Suprapubic skin (tissue), 4 donors: ENCODE data around the gene DRC7. TPM values are rescaled to one million over a fixed set of nuclear protein-coding genes. Genes with fewer than 3 reads are reported as not detected.
"Not testable (repeated sequence)": the region's sequence is repeated elsewhere in the genome, so short reads cannot be mapped to it uniquely, and the experiment has no call there.

Experiments
- DNase-seq, 2 donors: peaks; one replicate each; pipeline ENCODE4 v3.0.0-alpha.2; 2019; ENCODE audit warnings: low spot score in 2 of 2
- H3K27ac ChIP-seq: fragments of 200-600 bp; sonication (generic); one replicate; pipeline ENCODE4 v1.5.1; 2019
- H3K27me3 ChIP-seq: fragments of 200-600 bp; sonication (generic); one replicate; pipeline ENCODE4 v1.5.1; 2019
- H3K36me3 ChIP-seq: fragments of 200-600 bp; sonication (generic); one replicate; pipeline ENCODE4 v1.5.1; 2019
- H3K4me1 ChIP-seq: fragments of 200-600 bp; sonication (generic); one replicate; pipeline ENCODE4 v1.5.1; 2019
- H3K4me3 ChIP-seq: fragments of 200-600 bp; sonication (generic); one replicate; pipeline ENCODE4 v1.5.1; 2019; ENCODE audit warnings: mild to moderate bottlenecking
- H3K9me3 ChIP-seq: fragments of 200-600 bp; sonication (generic); one replicate; pipeline ENCODE4 v1.5.1; 2019
- CTCF ChIP-seq, 2 donors: fragments of 200-600 bp in 1 of 2; fragments of 450-650 bp in 1 of 2; sonication (generic) in 1 of 2; IDR thresholded peaks; one replicate each; pipeline ENCODE4 v1.5.1; 2016 to 2019; ENCODE audit warnings: antibody characterized with exemption in 2 of 2, mild to moderate bottlenecking in 1 of 2, moderate library complexity in 1 of 2
- EP300 ChIP-seq: sonication (generic); formaldehyde crosslinking; IDR thresholded peaks from one replicate; pipeline ENCODE4 v1.6.1; 2017; ENCODE audit warnings: antibody characterized with exemption
- POLR2A ChIP-seq, 2 donors: fragments of 450-650 bp; IDR thresholded peaks; one replicate each; pipeline ENCODE4 v1.6.1; 2017; ENCODE audit warnings: antibody characterized with exemption in 2 of 2, mild to moderate bottlenecking in 2 of 2, moderate library complexity in 2 of 2
- POLR2AphosphoS5 ChIP-seq, 3 donors: sonication (generic); formaldehyde crosslinking; IDR thresholded peaks; one replicate each; pipeline ENCODE4 v1.6.1; 2017; ENCODE audit warnings: antibody characterized with exemption in 3 of 3
- WGBS: methylation state at CpG from one replicate; pipeline ENCODE4 v1.1.5; 2018; 5-methylcytosine and 5-hydroxymethylcytosine counted together
- total RNA-seq, 4 donors: library from RNA; depleted of rRNA; stranded (reverse); fragments of >200 nt; gene quantifications; one replicate each; pipeline ENCODE4 v1.1.0, GENCODE V29; 2016

The DRC7 gene
- total RNA-seq, 4 donors from 2014 or later, result not detected

- TF ChIP-seq POLR2A (IDR thresholded peaks at IDR 0.05), result no peak
- no peak for TF ChIP-seq EP300
- no peak for TF ChIP-seq POLR2AphosphoS5 (IDR thresholded peaks at IDR 0.05)
- TF ChIP-seq CTCF (IDR thresholded peaks at IDR 0.05), result no peak
- Histone ChIP-seq H3K27me3 (peaks cover 6% of the 10 kb centered on the region), H3K4me3 (no peak overlapping the region), H3K36me3 (no peaks in the 10 kb centered on the region), H3K27ac (no peak overlapping the region), H3K4me1 (peaks cover 5% of the 10 kb centered on the region), H3K9me3 (no peaks in the 10 kb centered on the region)
- no peak for DNase-seq
- 37% methylated on average over 4 of the region's 4 CpGs for WGBS
Measured at GRCh38 chr16:57670196-57670595, 24.4 kb upstream of the DRC7 start.

- H3K9me3 ChIP-seq, H3K27ac ChIP-seq, H3K36me3 ChIP-seq, H3K27me3 ChIP-seq, H3K4me3 ChIP-seq, H3K4me1 ChIP-seq: not testable (repeated sequence)
- peak in 1 of 2 donors; percentile 9 for DNase-seq
- 87% methylated on average over 7 of the region's 7 CpGs for WGBS
Measured at GRCh38 chr16:57671451-57671850, 23.2 kb upstream of the DRC7 start.

- H3K9me3 ChIP-seq, result no peaks in the 10 kb centered on the region
- peaks cover 6% of the 10 kb centered on the region for H3K27me3 ChIP-seq
- peaks cover 5% of the 10 kb centered on the region for H3K4me1 ChIP-seq
- TF ChIP-seq POLR2AphosphoS5 (IDR thresholded peaks at IDR 0.05) (no peak), CTCF (IDR thresholded peaks at IDR 0.05) (no peak), POLR2A (IDR thresholded peaks at IDR 0.05) (no peak), EP300 (no peak)
- no peak overlapping the region for H3K4me3 ChIP-seq
- 72% methylated on average over 3 of the region's 3 CpGs for WGBS
- H3K27ac ChIP-seq, result no peak overlapping the region
- no peak for DNase-seq
- no peaks in the 10 kb centered on the region for H3K36me3 ChIP-seq
Measured at GRCh38 chr16:57672416-57672815, 22.2 kb upstream of the DRC7 start.

- Histone ChIP-seq H3K27me3 (peaks cover 6% of the 10 kb centered on the region), H3K36me3 (no peaks in the 10 kb centered on the region), H3K27ac (no peak overlapping the region), H3K9me3 (no peaks in the 10 kb centered on the region), H3K4me3 (no peak overlapping the region), H3K4me1 (peaks cover 6% of the 10 kb centered on the region)
- no peak for DNase-seq
- WGBS, result 100% methylated on average over 2 of the region's 2 CpGs
- TF ChIP-seq EP300 (no peak), POLR2AphosphoS5 (IDR thresholded peaks at IDR 0.05) (no peak), CTCF (IDR thresholded peaks at IDR 0.05) (no peak), POLR2A (IDR thresholded peaks at IDR 0.05) (no peak)
Measured at GRCh38 chr16:57672824-57673223, 21.8 kb upstream of the DRC7 start.

GRCh38 chr16:57675741-57676551, 18.7 kb upstream of the DRC7 start:
- DNase-seq, result peak in 1 of 2 donors; percentile 25
- WGBS, result 54% methylated on average over 12 of the region's 12 CpGs
- peaks cover 7% of the 10 kb centered on the region for H3K4me1 ChIP-seq

More at GRCh38 chr16:57675741-57676551, 18.7 kb upstream of the DRC7 start:
- no peak overlapping the region for H3K4me3 ChIP-seq
- H3K27ac ChIP-seq, result no peak overlapping the region
- TF ChIP-seq CTCF (IDR thresholded peaks at IDR 0.05) (no peak), EP300 (no peak), POLR2A (IDR thresholded peaks at IDR 0.05) (no peak), POLR2AphosphoS5 (IDR thresholded peaks at IDR 0.05) (no peak)
- no peaks in the 10 kb centered on the region for H3K9me3 ChIP-seq
- H3K27me3 ChIP-seq, result peaks cover 10% of the 10 kb centered on the region
- H3K36me3 ChIP-seq, result no peaks in the 10 kb centered on the region
